SK-N-MC (cell line): ENCODE measurements around the gene WDR64.

Source experiments
- DNase-seq: peaks from one replicate; pipeline ENCODE4 v3.0.0-alpha.2; 2011; ENCODE audit warnings: low read depth, low spot score
- H3K27ac ChIP-seq: fragments of 200-600 bp; sonication (generic); 2 replicates; pipeline ENCODE4 v1.5.1; 2016; ENCODE audit warnings: mixed run types
- H3K36me3 ChIP-seq: fragments of 200-600 bp; sonication (generic); 2 replicates; pipeline ENCODE4 v1.6.1; 2017; ENCODE audit warnings: antibody characterized with exemption, low read length, mixed read lengths; ENCODE audit not compliant: insufficient read depth
- H3K4me3 ChIP-seq: fragments of 200-600 bp; sonication (generic); 2 replicates; pipeline ENCODE4 v1.5.1; 2016
- H3K9ac ChIP-seq: fragments of 200-600 bp; sonication (generic); 2 replicates; pipeline ENCODE4 v1.8.0; 2017; ENCODE audit warnings: mixed run types, mixed read lengths; ENCODE audit not compliant: insufficient read length
- H3K9me3 ChIP-seq: fragments of 200-600 bp; sonication (generic); 2 replicates; pipeline ENCODE4 v1.6.1; 2017; ENCODE audit warnings: low read depth, mild to moderate bottlenecking, antibody characterized with exemption, low read length, moderate library complexity, mixed read lengths
- EZH2 ChIP-seq: fragments of 200-600 bp; sonication (generic); IDR thresholded peaks from one replicate; pipeline ENCODE4 v1.6.1; 2017; ENCODE audit warnings: antibody characterized with exemption
- FOXP2 ChIP-seq: optimal IDR thresholded peaks from 2 replicates; pipeline ENCODE3; 2011; ENCODE audit warnings: mild to moderate bottlenecking, moderate library complexity; ENCODE audit not compliant: insufficient read depth; ENCODE audit errors: extremely low read length, control extremely low read depth
- POLR2AphosphoS5 ChIP-seq: IDR thresholded peaks from 2 replicates; pipeline ENCODE4 v1.6.1; 2012; ENCODE audit warnings: mild to moderate bottlenecking, low read depth, low read length, borderline replicate concordance

The WDR64 gene

DNA sequence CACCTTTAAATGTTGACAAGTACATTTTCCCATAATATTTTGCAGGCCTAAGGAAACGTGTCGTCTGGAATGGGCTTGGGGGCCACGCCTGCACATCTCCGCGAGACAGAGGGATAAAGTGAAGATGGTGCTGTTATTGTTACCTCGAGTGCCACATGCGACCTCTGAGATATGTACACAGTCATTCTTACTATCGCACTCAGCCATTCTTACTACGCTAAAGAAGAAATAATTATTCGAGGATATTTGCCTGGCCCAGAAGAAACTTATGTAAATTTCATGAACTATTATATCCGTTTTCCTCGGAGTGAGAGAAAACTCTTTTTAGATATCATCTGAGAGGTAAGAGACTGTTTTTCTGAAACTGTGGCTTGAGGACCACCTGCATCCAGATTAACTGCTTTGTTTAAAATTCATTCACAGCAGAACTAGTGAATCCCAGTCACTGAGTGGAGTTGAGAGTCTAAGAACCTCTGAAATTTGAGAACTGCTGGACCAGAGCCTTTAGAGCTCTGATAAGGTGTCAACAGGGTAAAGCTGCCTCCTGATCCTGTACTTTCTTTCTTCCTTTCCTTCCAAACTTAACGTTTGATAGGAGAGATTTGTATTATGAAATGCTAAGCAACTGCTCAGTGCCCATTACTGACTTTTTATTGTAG lies 196.7 kb downstream of the WDR64 start:
- DNase-seq, result no peak
- Histone ChIP-seq H3K36me3 (peaks cover 45% of the 10 kb centered on the region), H3K4me3 (peak overlapping the region; percentile 99), H3K27ac (no peak overlapping the region), H3K9ac (peak overlapping the region; percentile 87), H3K9me3 (no peaks in the 10 kb centered on the region)
- TF ChIP-seq EZH2 (no peak), FOXP2 (no peak), POLR2AphosphoS5 (no peak)

DNA sequence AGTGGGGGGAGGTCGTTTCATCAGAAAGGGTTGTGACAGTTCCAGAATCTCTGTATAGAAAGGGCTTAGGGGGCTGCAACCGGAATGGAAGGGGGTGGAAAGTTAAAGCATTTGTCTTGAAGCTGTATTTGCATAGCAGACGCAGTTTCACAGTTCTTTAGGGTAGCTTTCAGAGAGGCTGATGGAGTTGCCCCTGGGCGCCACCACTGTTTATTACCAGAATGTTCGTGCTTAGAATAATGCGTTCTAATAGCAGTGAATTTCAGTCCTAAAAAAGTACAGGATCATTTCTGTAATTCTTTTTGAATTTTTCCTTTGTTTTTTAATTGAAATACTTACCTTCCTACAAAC lies 197.2 kb downstream of the WDR64 start:
- H3K4me3 ChIP-seq, result peak overlapping the region; percentile 99
- peak overlapping the region; percentile 87 for H3K9ac ChIP-seq
- TF ChIP-seq EZH2, result no peak
- no peak for TF ChIP-seq POLR2AphosphoS5
- TF ChIP-seq FOXP2, result no peak
- H3K27ac ChIP-seq, result no peak overlapping the region
- no peak for DNase-seq
- no peaks in the 10 kb centered on the region for H3K9me3 ChIP-seq
- H3K36me3 ChIP-seq, result peaks cover 50% of the 10 kb centered on the region
